ENCODE data around the gene RNLS. TPM values are rescaled to one million over a fixed set of nuclear protein-coding genes. Genes with fewer than 3 reads are reported as not detected.
"Not testable (repeated sequence)": the region's sequence is repeated elsewhere in the genome, so short reads cannot be mapped to it uniquely, and the experiment has no call there.

The RNLS gene
- total RNA-seq, 1 experiment from 2014 or later: not detected

DNA sequence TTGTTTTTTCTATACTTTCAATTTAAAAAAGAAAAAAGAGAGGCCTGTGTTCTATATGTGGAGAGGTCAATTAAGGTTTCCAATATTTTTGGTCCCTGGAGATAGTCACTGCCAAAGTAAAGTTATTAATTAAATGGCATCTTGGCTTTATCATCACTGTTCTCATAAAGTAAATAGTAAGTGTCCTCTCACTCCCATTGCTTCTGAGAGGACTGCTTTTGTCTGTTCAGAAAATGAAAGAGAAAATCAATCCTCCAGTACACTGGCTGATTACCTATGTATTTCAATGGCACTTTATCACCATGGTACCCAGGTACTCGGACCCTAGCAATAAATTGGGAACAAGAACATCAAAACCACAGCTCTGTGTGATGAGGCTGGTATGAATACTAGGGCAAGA lies 94.0 kb downstream of the RNLS start:
- no peaks in the 10 kb centered on the region for H3K4me1 ChIP-seq (ENCODE audit: control insufficient read depth in 1 of 2, insufficient read depth in 2 of 2, low read length in 2 of 2)
- ATAC-seq: no peak
- no TSS peak for BruUV-seq (replicated peaks)
- H3K27ac ChIP-seq (ENCODE audit: low read depth, low read length): no peak overlapping the region
- ChIA-PET POLR2A (no interaction called here), RAD21 (ENCODE audit: low non-redundant PET in 1 of 2, low total read pairs in 2 of 2, uncharacterized antibody in 2 of 2, unreplicated experiment in 2 of 2) (no interaction called here), CTCF (no interaction called here)
- no peaks in the 10 kb centered on the region for H3K9me3 ChIP-seq (ENCODE audit: control insufficient read depth in 1 of 2, insufficient read depth in 1 of 2, low read depth in 1 of 2, low read length in 2 of 2)
- DNase-seq (ENCODE audit: low read depth, low spot score): no peak
- H3K4me2 ChIP-seq (ENCODE audit: low read length): no peak overlapping the region
- no peaks in the 10 kb centered on the region for H3K9me2 ChIP-seq (ENCODE audit: insufficient read depth)
- no peak overlapping the region for H3K4me3 ChIP-seq (replicated peaks in 1 of 2; ENCODE audit: low read depth in 1 of 2, low read length in 2 of 2)
- H3K9ac ChIP-seq (ENCODE audit: low read length): no peak overlapping the region
- no peaks in the 10 kb centered on the region for H3K36me3 ChIP-seq (ENCODE audit: control insufficient read depth in 1 of 2, insufficient read depth in 2 of 2, low read length in 2 of 2)
- no peak overlapping the region for H2AFZ ChIP-seq (ENCODE audit: low read depth, low read length, poor library complexity, severe bottlenecking)
- H3K79me2 ChIP-seq (ENCODE audit: insufficient read depth, low read length): no peaks in the 10 kb centered on the region
- no peaks in the 10 kb centered on the region for H4K20me1 ChIP-seq (ENCODE audit: insufficient read depth)
- no peaks in the 10 kb centered on the region for H3K27me3 ChIP-seq (ENCODE audit: insufficient read depth, low read length)
- intact Hi-C loops (cut with micrococcal nuclease): no loop called here
- TF ChIP-seq SP1 (IDR thresholded peaks at IDR 0.05; ENCODE audit: low read depth): no peak
- no peak for TF ChIP-seq MAX (IDR thresholded peaks at IDR 0.05)
- TF ChIP-seq CBX3 (IDR thresholded peaks at IDR 0.05; ENCODE audit: low read depth): no peak
- no peak for TF ChIP-seq REST (IDR thresholded peaks at IDR 0.05; ENCODE audit: low read depth)
- no peak for TF ChIP-seq EZH2phosphoT487 (IDR thresholded peaks at IDR 0.05; ENCODE audit: borderline replicate concordance)
- no peak for TF ChIP-seq POLR2AphosphoS5 (IDR thresholded peaks at IDR 0.05; ENCODE audit: low read depth, low read length)
- TF ChIP-seq YY1 (IDR thresholded peaks at IDR 0.05; ENCODE audit: extremely low read depth, insufficient replicate concordance, low read depth, low read length): no peak
- TF ChIP-seq EGR1 (IDR thresholded peaks at IDR 0.05; ENCODE audit: low read depth): no peak
- TF ChIP-seq TCF7L2 (IDR thresholded peaks at IDR 0.05; ENCODE audit: borderline replicate concordance, extremely low read depth, insufficient read depth, insufficient read length): no peak
- TF ChIP-seq RAD21 (IDR thresholded peaks at IDR 0.05; ENCODE audit: low read depth): no peak
- no peak for TF ChIP-seq ELF1 (IDR thresholded peaks at IDR 0.05; ENCODE audit: borderline replicate concordance, low read depth)

- H2AFZ ChIP-seq (ENCODE audit: low read depth, low read length, poor library complexity, severe bottlenecking); H3K79me2 ChIP-seq (ENCODE audit: insufficient read depth, low read length); H3K9ac ChIP-seq (ENCODE audit: low read length); H3K9me3 ChIP-seq (ENCODE audit: control insufficient read depth in 1 of 2, insufficient read depth in 1 of 2, low read depth in 1 of 2, low read length in 2 of 2); intact Hi-C loops (cut with micrococcal nuclease); H3K4me3 ChIP-seq (replicated peaks in 1 of 2; ENCODE audit: low read depth in 1 of 2, low read length in 2 of 2); ATAC-seq; RAD21 ChIA-PET (ENCODE audit: low non-redundant PET in 1 of 2, low total read pairs in 2 of 2, uncharacterized antibody in 2 of 2, unreplicated experiment in 2 of 2); H3K4me1 ChIP-seq (ENCODE audit: control insufficient read depth in 1 of 2, insufficient read depth in 2 of 2, low read length in 2 of 2); H3K36me3 ChIP-seq (ENCODE audit: control insufficient read depth in 1 of 2, insufficient read depth in 2 of 2, low read length in 2 of 2); H3K4me2 ChIP-seq (ENCODE audit: low read length); CTCF ChIA-PET; H3K27ac ChIP-seq (ENCODE audit: low read depth, low read length); H3K27me3 ChIP-seq (ENCODE audit: insufficient read depth, low read length); H4K20me1 ChIP-seq (ENCODE audit: insufficient read depth); POLR2A ChIA-PET; H3K9me2 ChIP-seq (ENCODE audit: insufficient read depth); BruUV-seq (replicated peaks); DNase-seq (ENCODE audit: low read depth, low spot score): not testable (repeated sequence)
These were observed 96.3 kb downstream of the RNLS start for GRCh38 chr10:88486816-88487215.

All from HCT116 (cell line).